NB4 (cell line): ENCODE data around the gene ZBTB42.

ENCODE experiments used
- DNase-seq: peaks from one replicate; pipeline ENCODE4 v3.0.0; 2010; ENCODE audit warnings: low read depth
- H3K4me3 ChIP-seq: one replicate; pipeline ENCODE4 v1.5.1; 2011; ENCODE audit warnings: mild to moderate bottlenecking, low read depth, low read length, moderate library complexity
- CTCF ChIP-seq: IDR thresholded peaks from one replicate; pipeline ENCODE4 v1.5.1; 2012; ENCODE audit warnings: low read depth, low read length
- MAX ChIP-seq: IDR thresholded peaks from 2 replicates; pipeline ENCODE4 v1.6.1; 2011; ENCODE audit warnings: low read depth, low read length
- MYC ChIP-seq: IDR thresholded peaks from 2 replicates; pipeline ENCODE4 v1.6.1; 2011; ENCODE audit warnings: low read depth, low read length
- POLR2A ChIP-seq: IDR thresholded peaks from 2 replicates; pipeline ENCODE4 v1.6.1; 2011; ENCODE audit warnings: mild to moderate bottlenecking; ENCODE audit not compliant: insufficient read length; ENCODE audit errors: extremely low read depth

ZBTB42 gene

GRCh38 chr14:104780513-104781030, 20.3 kb upstream of the ZBTB42 start:
- H3K4me3 ChIP-seq: no peak overlapping the region
- no peak for TF ChIP-seq POLR2A
- TF ChIP-seq MYC: no peak
- TF ChIP-seq CTCF: no peak
- no peak for TF ChIP-seq MAX
- DNase-seq: no peak

GRCh38 chr14:104781271-104782077, 19.4 kb upstream of the ZBTB42 start:
- DNase-seq: no peak
- no peak overlapping the region for H3K4me3 ChIP-seq
- TF ChIP-seq CTCF (no peak), MAX (no peak), MYC (no peak), POLR2A (no peak)

- no peak for TF ChIP-seq MAX
- TF ChIP-seq CTCF: no peak
- no peak for TF ChIP-seq POLR2A
- no peak for TF ChIP-seq MYC
- H3K4me3 ChIP-seq: no peak overlapping the region
- no peak for DNase-seq
Observed at GRCh38 chr14:104782086-104782807, 18.7 kb upstream of the ZBTB42 start.

- no peak for TF ChIP-seq MYC
- no peak for TF ChIP-seq MAX
- no peak for TF ChIP-seq POLR2A
- TF ChIP-seq CTCF: no peak
- DNase-seq: no peak
- no peak overlapping the region for H3K4me3 ChIP-seq
Observed at GRCh38 chr14:104782808-104783139, 18.1 kb upstream of the ZBTB42 start.

GRCh38 chr14:104783484-104784217, 17.2 kb upstream of the ZBTB42 start:
- H3K4me3 ChIP-seq: no peak overlapping the region
- no peak for DNase-seq
- TF ChIP-seq CTCF (no peak), MAX (no peak), MYC (no peak), POLR2A (no peak)
